Measurements from ENCODE around the gene HCRTR1. TPM values are rescaled to one million over a fixed set of nuclear protein-coding genes. Genes with fewer than 3 reads are reported as not detected.

Gene HCRTR1
- total and polyA plus RNA-seq, 10 of the 15 experiments (the other 5 are each of a cell fraction or from before 2014, with no cell fraction given), result not detected

DNA sequence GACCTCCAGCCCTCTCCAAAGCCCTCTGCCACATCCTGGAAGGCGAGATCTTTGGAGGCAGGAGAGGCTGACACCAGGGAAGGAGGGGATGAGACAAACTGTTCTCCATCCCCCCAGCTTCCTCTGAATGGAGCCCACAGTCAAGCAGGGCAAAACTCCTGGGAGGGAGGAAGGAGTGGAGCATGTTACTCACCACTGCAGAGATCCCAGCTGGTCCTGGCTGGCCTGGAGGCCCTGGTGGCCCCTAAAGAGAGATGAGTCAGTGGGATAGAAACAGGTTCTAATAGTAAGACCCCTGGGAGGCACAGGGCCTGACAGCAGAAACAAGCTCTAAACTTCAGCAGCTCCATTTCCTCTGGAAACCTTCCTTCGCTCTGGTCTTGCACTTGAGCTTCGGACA, 41.2 kb downstream of the HCRTR1 start:
- Histone ChIP-seq H3K27ac (ENCODE audit: control insufficient read depth, insufficient read depth) (no peak overlapping the region), H3K4me2 (ENCODE audit: control insufficient read depth, insufficient read depth) (no peak overlapping the region), H3K9me3 (replicated peaks; ENCODE audit: control insufficient read depth, insufficient read depth, low read length) (no peaks in the 10 kb centered on the region), H3K36me3 (ENCODE audit: control insufficient read depth in 2 of 2, insufficient read depth in 2 of 2, low read length in 1 of 2) (no peaks in the 10 kb centered on the region), H3K9ac (ENCODE audit: control insufficient read depth, insufficient read depth, low read length) (no peak overlapping the region), H3K79me2 (ENCODE audit: control insufficient read depth, insufficient read depth, low read length) (no peaks in the 10 kb centered on the region), H2AFZ (ENCODE audit: control insufficient read depth, low read depth, low read length) (no peak overlapping the region), H4K20me1 (ENCODE audit: control insufficient read depth, insufficient read depth) (no peaks in the 10 kb centered on the region), H3K27me3 (replicated peaks in 1 of 2; ENCODE audit: control insufficient read depth in 2 of 2, insufficient read depth in 2 of 2, low read length in 1 of 2) (no peaks in the 10 kb centered on the region; a peak in 2 of 4 replicates), H3K4me1 (ENCODE audit: control insufficient read depth, insufficient read depth, low read length) (no peaks in the 10 kb centered on the region), H3K4me3 (no peak overlapping the region)
- no peak for DNase-seq (ENCODE audit: low read depth, low spot score)
- no peak for FAIRE-seq
- CTCF ChIA-PET, result interaction anchor here (1.0 kb wide), 1 partner anchor 87 kb away, joined by 3 read pairs; no protein-coding TSS in a partner anchor
- no peak for ATAC-seq
- intact Hi-C loops (cut with micrococcal nuclease; ENCODE audit: unreplicated experiment), result no loop called here
- RAD21 ChIA-PET (ENCODE audit: unreplicated experiment), result no interaction called here
- POLR2A ChIA-PET, result no interaction called here
- no TSS peak for BruUV-seq (replicated peaks)
- in situ Hi-C loops (cut with MboI), result loop anchor here (5.0 kb wide), 1 partner anchor 139 kb away; no protein-coding TSS in a partner anchor
- TF ChIP-seq TAF1 (IDR thresholded peaks at IDR 0.05; ENCODE audit: borderline replicate concordance, low read depth, low read length) (no peak), NFYB (IDR thresholded peaks at IDR 0.05; ENCODE audit: insufficient read depth, low read depth, low read length) (no peak), CBFB (IDR thresholded peaks at IDR 0.05; ENCODE audit: low read depth) (no peak), POU2F2 (IDR thresholded peaks at IDR 0.05; ENCODE audit: borderline replicate concordance, low read depth, low read length) (no peak), KLF5 (IDR thresholded peaks at IDR 0.05; ENCODE audit: partially characterized antibody) (no peak), BHLHE40 (IDR thresholded peaks at IDR 0.05; ENCODE audit: borderline replicate concordance in 1 of 2, low read depth in 2 of 2, low read length in 1 of 2) (no peak), NR2C1 (IDR thresholded peaks at IDR 0.05) (no peak)
- TF ChIP-seq, protein P1, sequence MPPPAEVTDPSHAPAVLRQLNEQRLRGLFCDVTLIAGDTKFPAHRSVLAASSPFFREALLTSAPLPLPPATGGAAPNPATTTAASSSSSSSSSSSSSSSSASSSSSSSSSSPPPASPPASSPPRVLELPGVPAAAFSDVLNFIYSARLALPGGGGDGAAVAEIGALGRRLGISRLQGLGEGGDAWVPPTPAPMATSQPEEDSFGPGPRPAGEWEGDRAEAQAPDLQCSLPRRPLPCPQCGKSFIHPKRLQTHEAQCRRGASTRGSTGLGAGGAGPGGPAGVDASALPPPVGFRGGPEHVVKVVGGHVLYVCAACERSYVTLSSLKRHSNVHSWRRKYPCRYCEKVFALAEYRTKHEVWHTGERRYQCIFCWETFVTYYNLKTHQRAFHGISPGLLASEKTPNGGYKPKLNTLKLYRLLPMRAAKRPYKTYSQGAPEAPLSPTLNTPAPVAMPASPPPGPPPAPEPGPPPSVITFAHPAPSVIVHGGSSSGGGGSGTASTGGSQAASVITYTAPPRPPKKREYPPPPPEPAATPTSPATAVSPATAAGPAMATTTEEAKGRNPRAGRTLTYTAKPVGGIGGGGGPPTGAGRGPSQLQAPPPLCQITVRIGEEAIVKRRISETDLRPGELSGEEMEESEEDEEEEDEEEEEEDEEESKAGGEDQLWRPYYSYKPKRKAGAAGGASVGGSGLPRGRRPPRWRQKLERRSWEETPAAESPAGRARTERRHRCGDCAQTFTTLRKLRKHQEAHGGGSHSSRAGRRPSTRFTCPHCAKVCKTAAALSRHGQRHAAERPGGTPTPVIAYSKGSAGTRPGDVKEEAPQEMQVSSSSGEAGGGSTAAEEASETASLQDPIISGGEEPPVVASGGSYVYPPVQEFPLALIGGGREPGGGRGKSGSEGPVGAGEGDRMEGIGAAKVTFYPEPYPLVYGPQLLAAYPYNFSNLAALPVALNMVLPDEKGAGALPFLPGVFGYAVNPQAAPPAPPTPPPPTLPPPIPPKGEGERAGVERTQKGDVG (CRISPR knock-in tag; IDR thresholded peaks at IDR 0.05), result no peak
- 61% methylated on average over 3 of the region's 3 CpGs for WGBS (ENCODE audit: insufficient coverage, insufficient replicate concordance, low lambda C conversion rate, missing lambda C conversion rate)
- SMC1A ChIA-PET (ENCODE audit: uncharacterized antibody, unreplicated experiment), result interaction anchor here (0.6 to 0.9 kb wide), 2 partner anchors 14 to 344 kb away, joined by 3 to 5 read pairs; partner anchors contain the start of gene PEF1
